Measurements from ENCODE around the gene SLK.

- TF ChIP-seq, protein P1, sequence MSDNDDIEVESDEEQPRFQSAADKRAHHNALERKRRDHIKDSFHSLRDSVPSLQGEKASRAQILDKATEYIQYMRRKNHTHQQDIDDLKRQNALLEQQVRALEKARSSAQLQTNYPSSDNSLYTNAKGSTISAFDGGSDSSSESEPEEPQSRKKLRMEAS (IDR thresholded peaks at IDR 0.05; ENCODE audit: insufficient read depth, insufficient read length): no peak
- TF ChIP-seq, protein P2, sequence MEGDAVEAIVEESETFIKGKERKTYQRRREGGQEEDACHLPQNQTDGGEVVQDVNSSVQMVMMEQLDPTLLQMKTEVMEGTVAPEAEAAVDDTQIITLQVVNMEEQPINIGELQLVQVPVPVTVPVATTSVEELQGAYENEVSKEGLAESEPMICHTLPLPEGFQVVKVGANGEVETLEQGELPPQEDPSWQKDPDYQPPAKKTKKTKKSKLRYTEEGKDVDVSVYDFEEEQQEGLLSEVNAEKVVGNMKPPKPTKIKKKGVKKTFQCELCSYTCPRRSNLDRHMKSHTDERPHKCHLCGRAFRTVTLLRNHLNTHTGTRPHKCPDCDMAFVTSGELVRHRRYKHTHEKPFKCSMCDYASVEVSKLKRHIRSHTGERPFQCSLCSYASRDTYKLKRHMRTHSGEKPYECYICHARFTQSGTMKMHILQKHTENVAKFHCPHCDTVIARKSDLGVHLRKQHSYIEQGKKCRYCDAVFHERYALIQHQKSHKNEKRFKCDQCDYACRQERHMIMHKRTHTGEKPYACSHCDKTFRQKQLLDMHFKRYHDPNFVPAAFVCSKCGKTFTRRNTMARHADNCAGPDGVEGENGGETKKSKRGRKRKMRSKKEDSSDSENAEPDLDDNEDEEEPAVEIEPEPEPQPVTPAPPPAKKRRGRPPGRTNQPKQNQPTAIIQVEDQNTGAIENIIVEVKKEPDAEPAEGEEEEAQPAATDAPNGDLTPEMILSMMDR (IDR thresholded peaks at IDR 0.05; ENCODE audit: extremely low read depth in 1 of 2, insufficient read depth in 1 of 2, low read depth in 1 of 2, low read length in 2 of 2): no peak
- TF ChIP-seq POLR2A (IDR thresholded peaks at IDR 0.05; ENCODE audit: low read depth, low read length): no peak
Observed at GRCh38 chr10:104061196-104061595, 94.3 kb downstream of the SLK start.

Data from endothelial cell of umbilical vein (primary cell).